Smooth muscle cell (in vitro differentiated cells): ENCODE data around the gene PRORP. TPM values are rescaled to one million over a fixed set of nuclear protein-coding genes. Genes with fewer than 3 reads are reported as not detected.
"Not testable (repeated sequence)": the region's sequence is repeated elsewhere in the genome, so short reads cannot be mapped to it uniquely, and the experiment has no call there.

ENCODE experiments used
- DNase-seq: peaks from one replicate; lab custom pipeline; 2025; ENCODE audit not compliant: unreplicated experiment; lab: John Stamatoyannopoulos, UW
- H2AFZ ChIP-seq: fragments of 200-600 bp; sonication (generic); 2 replicates; pipeline ENCODE4 v1.6.0; 2016; ENCODE audit warnings: antibody characterized with exemption, low read depth, mild to moderate bottlenecking
- H3F3A ChIP-seq: fragments of 200-600 bp; sonication (generic); 2 replicates; pipeline ENCODE4 v1.6.0; 2017; ENCODE audit warnings: antibody characterized with exemption, low read depth
- H3K27ac ChIP-seq: fragments of 200-600 bp; sonication (generic); 2 replicates; pipeline ENCODE4 v1.5.1; 2016; ENCODE audit warnings: low read depth, mild to moderate bottlenecking
- H3K27me3 ChIP-seq: fragments of 200-600 bp; sonication (generic); 2 replicates; pipeline ENCODE4 v1.6.1; 2016; ENCODE audit warnings: low read depth, mild to moderate bottlenecking
- H3K36me3 ChIP-seq: fragments of 200-600 bp; sonication (generic); 2 replicates; pipeline ENCODE4 v1.5.1; 2016; ENCODE audit warnings: low read depth
- H3K4me1 ChIP-seq: fragments of 200-600 bp; sonication (generic); 2 replicates; pipeline ENCODE4 v1.5.1; 2016; ENCODE audit warnings: low read depth
- H3K4me2 ChIP-seq: fragments of 200-600 bp; sonication (generic); 2 replicates; pipeline ENCODE4 v1.6.0; 2016; ENCODE audit warnings: mild to moderate bottlenecking
- H3K4me3 ChIP-seq: fragments of 200-600 bp; sonication (generic); 2 replicates; pipeline ENCODE4 v1.5.1; 2016; ENCODE audit warnings: mild to moderate bottlenecking
- H3K79me2 ChIP-seq: fragments of 200-600 bp; sonication (generic); 2 replicates; pipeline ENCODE4 v1.6.0; 2016; ENCODE audit warnings: low read depth, mild to moderate bottlenecking
- H3K9ac ChIP-seq: fragments of 200-600 bp; sonication (generic); 2 replicates; pipeline ENCODE4 v1.6.0; 2016; ENCODE audit warnings: low read depth
- H3K9me3 ChIP-seq: fragments of 200-600 bp; sonication (generic); replicated peaks from 2 replicates; pipeline ENCODE4 v1.5.1; 2016; ENCODE audit warnings: low read depth
- H4K20me1 ChIP-seq: fragments of 200-600 bp; sonication (generic); 2 replicates; pipeline ENCODE4 v1.6.0; 2016; ENCODE audit warnings: low read depth
- WGBS: methylation state at CpG from one replicate; pipeline ENCODE4 v1.1.7; 2016; ENCODE audit warnings: low lambda C conversion rate; 5-methylcytosine and 5-hydroxymethylcytosine counted together
- polyA plus RNA-seq: library from polyadenylated mRNA; unstranded; fragments of >200 nt; fragmentation: Nextera tagmentation; extraction: Ambion mirVana; gene quantifications from 2 replicates; pipeline ENCODE4 v1.2.1, GENCODE V29; 2016
- total RNA-seq: library from RNA; depleted of rRNA; stranded (reverse); fragments of >200 nt; gene quantifications from 2 replicates; pipeline ENCODE4 v1.2.3, GENCODE V29; 2014
- TF ChIP-seq, protein P1 (sequence below): fragments of 200-600 bp; sonication (generic); IDR thresholded peaks from 2 replicates; pipeline ENCODE4 v1.5.1; 2017; ENCODE audit warnings: borderline replicate concordance, mild to moderate bottlenecking, antibody characterized with exemption; ENCODE audit not compliant: insufficient read depth, poor library complexity, severe bottlenecking

PRORP gene
- total and polyA plus RNA-seq, 2 experiments from 2014 or later, result 17.6 to 29.1 TPM

DNA sequence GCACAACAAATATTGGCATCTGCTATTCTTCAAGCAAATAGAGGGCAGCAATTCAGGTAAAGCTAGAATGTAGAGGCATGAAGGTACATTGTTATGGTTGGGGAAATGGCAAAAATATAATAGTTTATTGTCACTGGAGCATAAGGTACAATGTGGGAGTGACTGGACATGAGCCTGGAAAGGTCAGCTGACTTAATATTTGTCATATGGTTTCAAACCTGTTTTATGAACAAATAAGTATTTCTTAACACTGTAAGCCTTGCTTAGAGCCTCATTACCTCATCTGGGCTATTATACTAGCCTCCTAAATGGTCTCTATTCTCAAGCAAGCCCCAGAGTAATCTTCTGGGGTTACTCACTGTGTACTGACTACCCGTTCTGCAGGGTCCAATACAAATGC, 42.6 kb upstream of the PRORP start:
- Histone ChIP-seq H3F3A (no peaks in the 10 kb centered on the region), H3K36me3 (peaks cover 10% of the 10 kb centered on the region), H3K27ac (no peak overlapping the region), H3K79me2 (no peaks in the 10 kb centered on the region), H3K27me3 (no peaks in the 10 kb centered on the region), H3K4me2 (no peak overlapping the region), H3K4me3 (no peak overlapping the region), H3K9me3 (no peaks in the 10 kb centered on the region), H2AFZ (no peak overlapping the region), H3K9ac (no peak overlapping the region), H3K4me1 (no peaks in the 10 kb centered on the region), H4K20me1 (no peaks in the 10 kb centered on the region)
- 88% methylated on average over 1 of the region's 1 CpG for WGBS
- no peak for DNase-seq
- TF ChIP-seq, protein P1, sequence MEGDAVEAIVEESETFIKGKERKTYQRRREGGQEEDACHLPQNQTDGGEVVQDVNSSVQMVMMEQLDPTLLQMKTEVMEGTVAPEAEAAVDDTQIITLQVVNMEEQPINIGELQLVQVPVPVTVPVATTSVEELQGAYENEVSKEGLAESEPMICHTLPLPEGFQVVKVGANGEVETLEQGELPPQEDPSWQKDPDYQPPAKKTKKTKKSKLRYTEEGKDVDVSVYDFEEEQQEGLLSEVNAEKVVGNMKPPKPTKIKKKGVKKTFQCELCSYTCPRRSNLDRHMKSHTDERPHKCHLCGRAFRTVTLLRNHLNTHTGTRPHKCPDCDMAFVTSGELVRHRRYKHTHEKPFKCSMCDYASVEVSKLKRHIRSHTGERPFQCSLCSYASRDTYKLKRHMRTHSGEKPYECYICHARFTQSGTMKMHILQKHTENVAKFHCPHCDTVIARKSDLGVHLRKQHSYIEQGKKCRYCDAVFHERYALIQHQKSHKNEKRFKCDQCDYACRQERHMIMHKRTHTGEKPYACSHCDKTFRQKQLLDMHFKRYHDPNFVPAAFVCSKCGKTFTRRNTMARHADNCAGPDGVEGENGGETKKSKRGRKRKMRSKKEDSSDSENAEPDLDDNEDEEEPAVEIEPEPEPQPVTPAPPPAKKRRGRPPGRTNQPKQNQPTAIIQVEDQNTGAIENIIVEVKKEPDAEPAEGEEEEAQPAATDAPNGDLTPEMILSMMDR, result no peak

DNA sequence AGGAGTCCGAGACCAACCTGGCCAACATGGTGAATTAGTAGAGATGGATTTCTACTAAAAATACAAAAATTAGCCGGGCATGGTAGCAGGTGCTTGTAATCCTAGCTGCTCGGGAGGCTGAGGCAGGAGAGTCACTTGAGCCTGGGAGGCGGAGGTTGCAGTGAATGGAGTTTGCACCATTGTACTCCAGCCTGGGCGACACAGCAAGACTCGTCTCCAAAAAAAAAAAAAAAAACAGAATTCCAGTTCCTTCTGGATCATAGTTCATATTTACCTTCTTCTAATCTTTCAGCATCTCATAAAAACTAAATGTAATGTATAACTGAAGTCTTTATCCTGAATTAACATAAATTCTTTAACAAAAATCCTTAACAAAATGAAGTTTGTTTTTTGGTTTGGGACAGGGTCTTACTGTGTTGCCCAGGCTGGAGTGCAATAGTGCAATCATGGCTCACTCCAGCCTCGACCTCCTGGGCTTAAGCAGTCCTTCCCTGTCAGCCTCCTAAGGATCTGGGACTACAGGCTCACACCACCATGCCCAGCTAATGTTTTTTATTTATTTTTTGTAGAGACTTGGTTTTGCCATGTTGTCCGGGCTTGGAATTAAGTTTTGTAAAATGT, 38.7 kb upstream of the PRORP start:
- no peak overlapping the region for H3K4me3 ChIP-seq
- H3K27me3 ChIP-seq, result no peaks in the 10 kb centered on the region
- peaks cover 3% of the 10 kb centered on the region for H3K36me3 ChIP-seq
- no peaks in the 10 kb centered on the region for H3K4me1 ChIP-seq
- TF ChIP-seq, protein P1, result no peak
- H3K27ac ChIP-seq, result no peak overlapping the region
- WGBS, result 97% methylated on average over 8 of the region's 8 CpGs
- no peak overlapping the region for H3K4me2 ChIP-seq
- no peak overlapping the region for H3K9ac ChIP-seq
- no peak overlapping the region for H2AFZ ChIP-seq
- no peaks in the 10 kb centered on the region for H3K9me3 ChIP-seq
- no peaks in the 10 kb centered on the region for H3K79me2 ChIP-seq
- no peaks in the 10 kb centered on the region for H4K20me1 ChIP-seq
- no peaks in the 10 kb centered on the region for H3F3A ChIP-seq
- no peak for DNase-seq

DNA sequence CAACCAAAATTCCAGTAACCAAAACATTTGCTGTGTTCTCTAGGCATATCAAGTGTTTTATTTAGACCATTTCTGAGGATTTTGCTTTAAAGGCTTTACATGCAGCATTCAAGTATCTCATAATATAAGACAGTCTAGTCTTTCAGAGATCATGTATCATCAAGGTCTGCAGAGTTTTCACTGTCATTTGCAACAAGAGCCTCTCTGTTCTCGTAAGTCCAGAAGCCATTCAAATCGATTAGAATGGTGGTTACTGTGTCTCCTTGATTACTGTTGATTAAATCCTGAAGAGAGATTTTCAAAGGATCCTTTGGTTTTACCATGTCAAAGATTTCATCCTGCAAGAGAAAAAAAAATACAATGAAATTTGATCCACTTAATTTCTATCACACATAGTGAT, 36.9 kb upstream of the PRORP start:
- TF ChIP-seq, protein P1, result no peak
- H3F3A ChIP-seq, result no peaks in the 10 kb centered on the region
- H3K9me3 ChIP-seq, result no peaks in the 10 kb centered on the region
- no peak overlapping the region for H3K9ac ChIP-seq
- WGBS, result 95% methylated on average over 2 of the region's 2 CpGs
- no peaks in the 10 kb centered on the region for H4K20me1 ChIP-seq
- no peak overlapping the region for H3K4me2 ChIP-seq
- H3K36me3 ChIP-seq, result peaks cover under 1% of the 10 kb centered on the region
- no peaks in the 10 kb centered on the region for H3K4me1 ChIP-seq
- no peaks in the 10 kb centered on the region for H3K79me2 ChIP-seq
- H3K27me3 ChIP-seq, result no peaks in the 10 kb centered on the region
- no peak overlapping the region for H3K4me3 ChIP-seq
- H3K27ac ChIP-seq, result no peak overlapping the region
- DNase-seq, result no peak
- H2AFZ ChIP-seq, result no peak overlapping the region

DNA sequence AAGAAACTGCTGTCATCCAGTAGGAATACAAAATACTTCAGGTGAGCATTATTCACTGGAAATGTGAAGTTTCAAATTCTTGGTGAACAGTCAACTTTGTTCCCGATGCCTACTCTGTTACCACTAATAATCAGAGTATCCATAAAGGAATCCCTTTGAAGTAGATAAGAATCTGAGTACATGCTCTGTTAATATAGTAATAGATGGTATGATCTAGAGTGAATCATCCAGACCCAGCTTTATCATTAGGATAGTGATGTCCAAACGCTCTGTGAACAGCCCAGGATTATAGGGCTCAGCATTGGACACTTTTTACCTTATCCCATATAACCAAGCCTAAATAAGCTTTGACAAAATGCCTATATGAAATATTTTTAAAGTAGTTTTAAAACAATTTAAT, 33.8 kb upstream of the PRORP start:
- no peaks in the 10 kb centered on the region for H3K27me3 ChIP-seq
- TF ChIP-seq, protein P1, result no peak
- peaks cover 14% of the 10 kb centered on the region for H3K36me3 ChIP-seq
- no peak overlapping the region for H3K4me2 ChIP-seq
- DNase-seq, result no peak
- 60% methylated on average over 2 of the region's 2 CpGs for WGBS
- no peaks in the 10 kb centered on the region for H4K20me1 ChIP-seq
- no peaks in the 10 kb centered on the region for H3K79me2 ChIP-seq
- no peak overlapping the region for H3K9ac ChIP-seq
- H3K4me3 ChIP-seq, result no peak overlapping the region
- H3K27ac ChIP-seq, result no peak overlapping the region
- H3K4me1 ChIP-seq, result no peaks in the 10 kb centered on the region
- H3K9me3 ChIP-seq, result no peaks in the 10 kb centered on the region
- no peaks in the 10 kb centered on the region for H3F3A ChIP-seq
- no peak overlapping the region for H2AFZ ChIP-seq

DNA sequence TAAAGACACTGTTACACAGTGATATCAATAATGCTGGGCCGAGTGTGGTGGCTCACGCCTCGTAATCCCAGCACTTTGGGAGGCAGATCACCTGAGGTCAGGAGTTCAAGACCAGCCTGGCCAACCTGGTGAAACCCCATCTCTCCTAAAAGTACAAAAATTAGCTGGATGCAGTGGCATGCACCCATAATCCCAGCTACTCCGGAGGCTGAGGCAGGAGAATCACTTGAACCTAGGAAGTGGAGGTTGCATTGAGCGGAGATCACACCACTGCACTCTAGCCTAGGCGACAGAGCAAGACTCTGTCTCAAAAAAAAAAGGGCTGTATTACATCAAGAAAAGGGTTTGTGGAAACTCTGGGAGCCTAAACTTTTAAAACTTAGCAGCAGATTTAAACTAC, 27.7 kb upstream of the PRORP start:
- H4K20me1 ChIP-seq, H3K9ac ChIP-seq, H2AFZ ChIP-seq, H3K9me3 ChIP-seq, H3K4me2 ChIP-seq, H3K27me3 ChIP-seq, H3K4me1 ChIP-seq, H3K4me3 ChIP-seq, H3K27ac ChIP-seq, DNase-seq, H3F3A ChIP-seq, H3K79me2 ChIP-seq: not testable (repeated sequence)
- H3K36me3 ChIP-seq, result peaks cover 35% of the 10 kb centered on the region
- 98% methylated on average over 6 of the region's 6 CpGs for WGBS
